Breast epithelium (tissue), 3 donors: ENCODE results near the gene C12orf42.

Source experiments
- POLR2A ChIP-seq: fragments of 450-650 bp; IDR thresholded peaks from one replicate; pipeline ENCODE4 v1.6.1; 2016; ENCODE audit warnings: antibody characterized with exemption, mild to moderate bottlenecking, moderate library complexity
- POLR2AphosphoS5 ChIP-seq, 3 donors: sonication (generic); formaldehyde crosslinking; IDR thresholded peaks; one replicate each; pipeline ENCODE4 v1.6.1; 2017; ENCODE audit warnings: antibody characterized with exemption in 3 of 3
- TF ChIP-seq, protein P1 (sequence below), 3 donors: fragments of 450-650 bp; IDR thresholded peaks; one replicate each; pipeline ENCODE4 v1.5.1; 2016 to 2017; ENCODE audit warnings: antibody characterized with exemption in 3 of 3, mild to moderate bottlenecking in 3 of 3, moderate library complexity in 3 of 3

DNA sequence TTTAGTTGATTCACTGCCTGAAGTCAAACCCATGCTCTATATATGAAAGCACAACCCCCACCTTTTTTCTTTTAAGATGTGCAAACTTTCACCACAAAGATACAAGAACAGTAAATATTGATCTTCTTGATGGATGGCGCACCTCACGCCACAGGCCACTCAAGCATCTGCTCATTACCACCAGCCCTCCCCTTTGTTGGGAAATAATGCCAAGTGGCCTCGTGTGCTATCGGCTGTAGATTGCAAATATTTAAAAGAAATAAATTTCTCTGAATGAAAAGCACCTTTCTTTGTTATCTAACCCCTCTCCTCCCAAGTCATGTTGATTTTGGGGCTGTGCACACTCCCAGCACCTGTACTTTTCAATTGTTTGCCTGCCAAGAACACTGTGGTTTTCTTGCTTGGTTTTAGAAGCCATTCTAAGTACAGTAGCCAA, 122.7 kb downstream of the C12orf42 start:
- TF ChIP-seq, protein P1, sequence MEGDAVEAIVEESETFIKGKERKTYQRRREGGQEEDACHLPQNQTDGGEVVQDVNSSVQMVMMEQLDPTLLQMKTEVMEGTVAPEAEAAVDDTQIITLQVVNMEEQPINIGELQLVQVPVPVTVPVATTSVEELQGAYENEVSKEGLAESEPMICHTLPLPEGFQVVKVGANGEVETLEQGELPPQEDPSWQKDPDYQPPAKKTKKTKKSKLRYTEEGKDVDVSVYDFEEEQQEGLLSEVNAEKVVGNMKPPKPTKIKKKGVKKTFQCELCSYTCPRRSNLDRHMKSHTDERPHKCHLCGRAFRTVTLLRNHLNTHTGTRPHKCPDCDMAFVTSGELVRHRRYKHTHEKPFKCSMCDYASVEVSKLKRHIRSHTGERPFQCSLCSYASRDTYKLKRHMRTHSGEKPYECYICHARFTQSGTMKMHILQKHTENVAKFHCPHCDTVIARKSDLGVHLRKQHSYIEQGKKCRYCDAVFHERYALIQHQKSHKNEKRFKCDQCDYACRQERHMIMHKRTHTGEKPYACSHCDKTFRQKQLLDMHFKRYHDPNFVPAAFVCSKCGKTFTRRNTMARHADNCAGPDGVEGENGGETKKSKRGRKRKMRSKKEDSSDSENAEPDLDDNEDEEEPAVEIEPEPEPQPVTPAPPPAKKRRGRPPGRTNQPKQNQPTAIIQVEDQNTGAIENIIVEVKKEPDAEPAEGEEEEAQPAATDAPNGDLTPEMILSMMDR (IDR thresholded peaks at IDR 0.05) = no peak
- TF ChIP-seq POLR2AphosphoS5 (IDR thresholded peaks at IDR 0.05) = no peak
- TF ChIP-seq POLR2A = no peak
